HG03558 (cell line): ENCODE results near the gene TEX35.

Experiments
- ATAC-seq: cut with Tn5 transposase; IDR thresholded peaks from one replicate; pipeline ENCODE4 v1.9.1; 2021; ENCODE audit warnings: moderate number of reproducible peaks; ENCODE audit not compliant: unreplicated experiment; ENCODE audit errors: extremely low read depth

Gene TEX35

DNA sequence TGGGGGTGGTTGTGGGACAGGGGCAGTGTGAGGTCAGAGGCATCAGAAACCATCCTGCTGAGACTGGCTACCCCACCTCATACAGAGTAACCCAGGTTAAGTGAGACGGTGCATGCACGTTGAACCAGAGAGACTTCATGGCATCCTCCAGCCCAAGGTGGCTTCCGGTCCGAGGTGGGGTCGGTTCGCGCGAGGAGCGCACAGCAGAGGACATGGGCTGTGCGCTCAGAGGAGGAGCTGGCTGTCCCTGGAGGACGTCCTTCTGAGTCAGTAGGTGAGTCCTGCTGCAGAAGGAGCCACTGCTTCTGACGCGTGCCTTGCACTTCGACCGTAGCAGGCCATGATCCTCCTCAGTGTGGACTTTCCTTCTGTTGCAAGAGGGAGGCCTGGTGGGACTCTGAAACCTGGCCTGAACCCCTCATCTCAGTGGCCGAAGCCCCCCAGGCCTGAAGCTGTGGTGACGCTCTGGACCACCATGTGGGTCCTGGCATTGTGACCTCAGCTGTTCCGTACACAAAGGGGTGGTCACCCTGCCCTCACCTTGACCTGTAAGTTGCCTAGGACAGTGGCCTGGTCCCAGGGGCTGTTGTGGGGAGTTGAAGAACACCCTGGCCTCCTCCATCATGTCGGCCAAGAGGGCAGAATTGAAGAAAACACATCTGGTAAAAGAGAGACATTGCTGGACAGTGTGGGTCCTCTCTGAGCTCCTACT, at the start of gene TEX35:
TSS of gene TEX35 (plus strand) at position 544 of the 712 bp plus-strand sequence. CDS start at position 624, 80 bp downstream.
- ATAC-seq, result no peak

DNA sequence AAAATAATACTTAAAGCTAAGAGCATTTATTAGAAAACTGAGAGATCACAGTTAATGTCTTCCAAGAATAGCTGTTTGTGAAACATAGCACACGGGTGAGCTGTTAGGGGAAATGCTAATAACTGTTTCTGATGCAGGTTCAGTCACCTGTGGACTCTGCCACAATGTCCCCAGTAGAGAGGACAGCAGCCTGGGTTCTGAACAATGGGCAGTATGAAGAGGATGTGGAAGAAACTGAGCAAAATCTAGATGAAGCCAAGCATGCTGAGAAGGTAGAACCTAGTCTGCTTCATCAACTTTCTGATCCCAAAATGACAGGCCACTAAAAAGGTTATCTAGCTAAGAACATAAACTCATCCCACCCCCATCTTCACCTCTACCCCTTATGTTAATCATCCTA, 48.8 kb upstream of the TEX35 start:
- ATAC-seq, result no peak

DNA sequence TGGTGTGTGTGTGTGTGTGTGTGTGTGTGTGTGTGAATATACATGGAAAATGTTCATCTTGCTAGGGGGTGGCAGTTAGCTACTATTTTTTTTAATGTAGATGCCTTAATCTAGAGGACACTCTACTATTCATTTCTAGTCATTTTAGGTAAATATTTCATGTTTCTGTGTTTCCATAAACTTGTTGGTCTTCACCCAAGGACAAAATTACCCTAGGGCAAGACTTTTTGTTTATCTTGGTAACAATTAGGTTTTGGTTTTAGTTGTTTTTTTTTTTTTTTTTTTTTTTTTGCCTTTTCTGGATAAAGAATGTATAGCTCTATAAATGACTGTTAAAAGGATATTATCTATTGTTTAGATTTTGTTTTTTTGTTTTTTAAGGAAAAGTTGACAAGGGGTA, 48.3 kb upstream of the TEX35 start:
- ATAC-seq, result no peak

DNA sequence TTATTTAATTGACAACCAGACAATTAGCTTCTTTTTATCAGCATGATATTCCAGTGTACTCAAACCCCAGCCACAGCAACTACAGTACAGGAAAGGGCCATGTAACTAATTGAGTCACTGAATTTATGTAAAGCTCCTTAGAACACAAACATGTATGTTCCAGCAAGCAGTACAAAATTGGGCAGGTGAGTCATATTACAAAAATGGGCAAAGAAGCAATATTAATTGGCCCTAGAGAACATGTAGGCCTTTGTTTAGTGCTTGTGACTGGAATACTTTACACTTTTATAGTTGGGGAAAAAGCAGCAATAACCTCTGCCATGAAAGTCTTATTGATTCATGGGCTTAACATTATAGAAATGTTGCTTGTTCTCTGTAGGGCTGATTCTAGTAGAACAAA, 47.9 kb upstream of the TEX35 start:
- no peak for ATAC-seq

DNA sequence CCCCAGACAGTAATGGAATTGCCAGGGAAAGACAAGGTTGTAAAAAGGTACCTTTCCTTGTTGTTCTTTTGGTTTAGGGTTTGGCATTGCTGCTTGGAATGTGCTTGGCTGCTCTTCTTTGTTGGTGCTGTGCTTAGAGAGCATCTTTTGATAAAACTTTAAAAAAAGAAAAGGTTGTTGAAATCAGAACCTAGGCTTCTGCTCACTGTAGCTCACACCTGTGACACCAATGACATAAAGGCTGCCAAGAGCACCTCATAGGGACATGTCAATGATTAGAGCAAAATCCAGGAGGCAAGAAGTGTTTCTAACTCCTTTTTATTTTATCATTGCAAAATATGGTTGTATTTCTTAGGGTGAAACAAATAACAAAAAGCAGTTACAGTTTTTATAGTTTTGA, 45.1 kb upstream of the TEX35 start:
- ATAC-seq, result no peak

DNA sequence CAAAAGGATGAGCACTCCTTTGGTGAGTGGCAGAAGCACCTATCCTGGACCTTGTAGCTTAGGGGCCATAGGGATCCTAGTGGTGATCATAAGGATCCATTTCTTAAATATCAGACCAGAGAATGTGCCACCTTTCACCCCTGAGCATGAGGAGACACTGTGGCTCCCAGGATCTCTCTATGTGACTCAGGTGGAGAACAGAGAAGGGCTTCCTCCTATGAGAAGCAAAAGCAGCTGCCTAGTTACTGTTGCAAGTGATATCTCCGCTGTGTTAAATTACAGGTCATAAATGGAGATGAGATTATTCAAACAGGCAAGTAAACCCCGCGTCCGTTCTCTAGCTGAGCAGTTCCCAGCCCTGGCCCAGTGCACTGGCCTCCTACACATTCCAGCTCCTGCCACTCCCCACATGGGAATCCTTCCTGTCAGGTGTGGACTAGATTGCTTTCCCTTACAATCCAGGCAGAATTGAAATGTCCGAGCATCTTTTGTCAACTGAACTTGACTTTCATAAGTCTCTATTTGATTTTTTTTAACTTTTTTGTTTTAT, 42.4 kb upstream of the TEX35 start:
- no peak for ATAC-seq

DNA sequence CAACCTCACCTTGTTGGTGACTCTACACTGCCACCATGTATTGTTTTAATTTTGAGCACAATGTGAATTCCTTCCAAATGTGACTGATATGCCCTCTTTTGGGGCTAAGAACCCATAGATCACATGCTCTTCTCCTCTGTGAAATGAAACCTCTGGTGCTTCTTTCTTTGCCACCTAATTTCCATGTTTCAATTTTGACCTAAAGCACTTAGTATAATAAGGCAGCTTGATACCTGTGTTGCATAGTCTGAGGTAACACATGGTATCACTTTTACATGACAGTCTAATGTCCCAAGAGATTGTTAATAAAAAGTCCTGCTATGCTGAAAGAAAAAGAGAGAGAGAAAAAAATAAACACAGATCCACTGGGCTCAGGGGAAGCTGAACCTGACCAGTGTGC, 40.4 kb upstream of the TEX35 start:
- no peak for ATAC-seq

DNA sequence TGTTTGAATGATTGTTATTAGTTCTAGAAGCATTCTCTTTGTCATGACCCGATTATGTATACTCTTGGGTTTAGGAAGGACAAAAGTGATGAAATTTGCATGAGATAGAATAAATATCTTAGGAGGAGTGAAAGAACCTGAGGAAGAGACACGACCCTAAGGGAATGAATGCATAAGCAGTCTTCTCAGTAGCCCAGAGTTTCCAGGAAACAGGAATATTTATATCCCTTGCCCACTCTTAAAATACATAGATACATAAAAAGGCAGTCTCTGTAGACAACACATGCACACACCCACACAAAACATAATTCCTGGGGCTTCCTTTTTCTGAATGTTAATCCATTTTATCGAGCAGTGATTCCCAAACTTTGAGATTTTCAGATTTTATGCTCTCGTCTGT, 35.5 kb upstream of the TEX35 start:
- ATAC-seq, result no peak

DNA sequence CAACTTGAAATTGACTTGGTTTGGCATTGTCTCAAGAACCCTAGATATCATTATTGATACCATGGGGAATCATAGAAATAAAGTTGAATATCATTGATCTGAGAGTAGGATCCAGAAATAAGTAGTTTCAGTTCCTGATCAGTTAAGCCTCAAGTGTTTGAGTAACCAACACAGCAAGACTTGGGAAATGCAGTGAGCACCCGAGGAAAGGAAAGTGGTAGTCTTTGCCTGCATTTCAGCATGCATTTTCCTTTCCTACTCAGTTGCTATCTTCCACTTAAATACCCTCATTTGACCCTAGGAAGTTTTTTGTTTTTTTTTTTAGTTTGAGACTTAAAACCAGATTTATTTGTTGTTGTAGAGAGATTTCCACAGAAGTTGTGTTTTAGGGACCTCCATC, 35.1 kb upstream of the TEX35 start:
- no peak for ATAC-seq

DNA sequence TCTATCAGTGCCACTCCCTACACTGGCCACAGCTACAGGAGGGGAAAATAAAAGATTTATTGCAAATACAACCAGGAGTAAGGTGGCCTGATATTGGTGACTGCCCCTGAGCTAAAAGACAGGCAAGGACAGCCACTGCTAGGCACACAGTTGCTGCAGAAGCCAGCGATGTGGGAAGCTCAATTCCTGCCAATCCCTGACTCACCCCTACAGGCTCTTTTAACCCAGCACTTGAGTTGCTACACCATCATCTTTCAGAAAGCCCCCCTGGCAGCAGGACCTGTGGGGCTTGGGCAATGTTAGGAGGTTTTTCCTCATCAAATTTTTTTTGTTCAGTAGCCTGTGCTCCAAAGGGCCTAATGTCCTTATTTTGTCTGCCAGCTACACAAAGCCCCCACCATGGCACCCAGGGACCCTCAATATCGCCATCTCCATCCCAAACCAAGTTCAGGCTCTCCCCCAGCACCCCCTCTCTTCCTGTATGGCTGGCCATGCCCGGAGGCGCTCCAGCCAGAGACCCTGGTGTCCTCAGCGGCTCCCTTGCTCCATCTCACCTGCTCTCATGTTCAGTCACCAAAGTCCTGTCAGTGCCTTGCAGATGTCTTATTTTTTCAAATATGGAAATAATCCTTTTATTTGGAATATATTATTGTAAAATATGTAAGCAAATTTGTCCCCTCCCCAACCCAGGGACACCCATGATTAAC, 29.5 kb upstream of the TEX35 start:
- ATAC-seq, result no peak

DNA sequence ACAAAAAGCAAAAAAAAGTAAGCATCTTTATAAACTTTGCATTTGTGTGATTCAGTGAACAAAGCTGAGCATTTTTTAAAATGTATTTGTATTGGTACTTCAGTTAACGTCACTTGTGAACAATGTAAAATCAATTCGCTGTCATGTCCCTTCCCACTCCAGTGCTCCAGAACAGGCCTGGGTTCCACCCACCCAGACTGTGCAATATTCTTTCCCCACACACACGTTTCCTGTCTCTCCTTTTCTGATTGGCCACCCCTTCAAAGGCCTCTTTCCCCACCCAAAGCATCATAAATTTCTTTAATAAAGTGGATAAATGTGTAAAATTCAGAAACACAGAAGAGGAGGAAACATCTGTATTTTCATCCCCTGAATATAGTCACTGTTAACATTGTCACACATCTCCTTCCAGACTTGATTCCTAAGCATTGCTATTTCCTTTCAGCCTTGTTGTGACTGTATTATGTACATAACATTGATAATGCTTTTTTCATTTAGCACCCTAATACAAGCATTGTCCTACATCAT, 28.1 kb upstream of the TEX35 start:
- ATAC-seq, result no peak

DNA sequence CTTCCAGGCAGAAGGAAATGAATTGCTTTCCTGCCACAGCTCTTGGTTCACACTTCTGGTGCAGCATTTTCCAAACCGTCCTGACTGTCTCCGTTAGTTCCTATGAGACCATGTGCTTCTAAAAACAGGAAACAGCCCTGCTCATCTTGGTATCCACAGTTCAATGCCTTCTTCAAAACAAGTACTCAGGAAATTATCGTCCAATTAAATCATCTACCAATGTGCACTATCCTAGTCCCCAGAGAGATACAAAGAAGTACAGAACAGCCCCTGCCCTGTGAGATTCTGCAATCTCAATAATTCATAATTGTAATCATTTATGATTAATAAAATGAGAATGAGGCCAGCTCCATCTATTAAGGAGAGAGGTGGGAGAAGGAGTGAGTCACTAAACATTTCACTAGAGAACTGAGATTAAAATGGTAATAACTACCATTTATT, 27.3 kb upstream of the TEX35 start:
- no peak for ATAC-seq

DNA sequence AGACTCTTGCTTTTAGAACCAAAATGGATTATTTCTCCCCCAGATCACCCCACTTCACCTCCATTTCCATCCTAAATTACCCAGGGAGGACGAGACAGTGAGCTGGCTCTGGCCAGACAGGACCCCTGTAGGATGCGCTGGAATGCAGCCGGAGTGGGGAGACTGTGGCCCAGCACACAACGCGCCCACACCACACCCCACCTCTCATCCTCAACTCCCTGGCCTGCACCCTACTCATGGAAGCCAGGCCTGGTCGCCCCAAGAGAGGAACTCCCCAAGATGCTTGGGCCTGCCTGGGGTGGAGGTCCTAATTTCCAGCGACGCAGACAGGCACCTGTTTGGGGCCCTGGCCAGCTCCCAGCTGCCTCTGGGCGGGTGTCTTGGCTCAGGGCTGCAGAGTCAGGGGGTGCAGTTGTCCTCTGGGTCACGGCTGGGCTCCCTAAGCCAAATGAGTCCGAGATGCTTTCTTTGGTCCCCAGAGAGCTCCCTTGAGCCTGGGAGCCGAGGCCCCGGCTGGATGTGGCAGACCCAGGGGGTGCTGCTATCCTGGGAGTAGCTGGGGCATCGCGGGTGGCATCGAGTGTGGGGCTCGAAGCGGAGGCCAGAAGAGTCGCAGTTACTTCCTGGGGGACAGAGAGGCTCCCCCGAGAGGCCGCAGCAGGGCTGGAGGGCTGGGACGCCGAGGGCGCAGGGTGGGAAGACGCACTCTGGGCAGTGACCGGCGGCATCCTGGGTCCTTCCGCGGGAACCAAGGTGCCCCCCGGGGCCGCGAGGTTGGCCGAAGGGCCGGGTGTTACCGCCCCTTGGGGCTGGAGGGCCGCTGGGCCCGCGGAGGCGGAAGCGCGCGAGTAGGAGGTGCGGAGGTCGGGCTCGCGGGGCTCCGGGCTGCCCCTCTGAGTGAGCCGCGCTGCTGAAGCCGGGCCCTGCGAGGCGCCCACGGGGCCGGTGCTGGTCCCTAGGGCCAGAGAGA, 26.5 kb upstream of the TEX35 start:
- no peak for ATAC-seq

DNA sequence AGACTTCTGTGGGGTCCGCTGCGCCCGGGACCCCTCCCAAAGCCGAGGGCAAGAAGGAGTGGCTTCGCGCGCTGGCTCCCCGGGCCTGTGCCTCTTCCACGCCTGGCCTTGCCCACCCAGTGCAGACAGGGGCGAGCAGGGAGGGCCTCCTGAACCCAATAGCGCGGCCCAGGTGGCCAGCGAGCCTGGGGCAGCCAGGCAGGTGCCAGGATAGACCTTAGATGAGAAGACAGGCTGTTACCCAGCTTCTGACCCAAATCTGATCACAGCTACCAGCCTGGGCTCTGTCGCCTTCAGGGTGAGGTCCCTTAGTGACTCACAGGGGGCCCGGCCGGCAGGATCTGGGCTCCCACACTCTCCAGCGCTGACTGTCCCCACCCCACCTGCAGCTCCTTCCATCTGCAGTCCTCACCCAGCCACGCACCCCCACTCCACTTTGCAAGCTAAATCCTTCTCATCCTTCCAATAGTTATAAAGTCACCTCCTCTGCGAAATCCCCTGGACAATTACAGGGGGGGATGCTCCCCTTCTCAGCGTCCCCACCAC, 25.8 kb upstream of the TEX35 start:
- ATAC-seq, result no peak

DNA sequence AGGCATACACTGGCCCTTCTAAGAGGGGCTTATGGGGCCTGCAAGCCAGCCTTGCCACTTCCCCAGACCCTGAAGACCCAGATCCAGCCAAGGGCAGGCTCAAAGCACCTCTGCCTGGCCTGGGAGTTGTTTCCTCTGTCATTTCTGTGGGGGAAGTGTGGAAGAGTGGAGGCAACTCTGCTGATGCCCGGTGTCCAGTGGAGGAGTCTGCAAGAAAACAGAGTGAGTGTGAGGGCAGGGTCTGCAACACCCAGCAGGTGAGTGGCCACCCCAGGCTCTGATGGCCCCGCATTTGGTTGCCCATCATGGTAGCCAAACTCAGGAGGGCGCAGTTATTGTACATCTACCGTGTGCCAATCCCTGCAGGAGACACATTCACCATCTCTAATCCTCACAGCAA, 24.5 kb upstream of the TEX35 start:
- no peak for ATAC-seq

DNA sequence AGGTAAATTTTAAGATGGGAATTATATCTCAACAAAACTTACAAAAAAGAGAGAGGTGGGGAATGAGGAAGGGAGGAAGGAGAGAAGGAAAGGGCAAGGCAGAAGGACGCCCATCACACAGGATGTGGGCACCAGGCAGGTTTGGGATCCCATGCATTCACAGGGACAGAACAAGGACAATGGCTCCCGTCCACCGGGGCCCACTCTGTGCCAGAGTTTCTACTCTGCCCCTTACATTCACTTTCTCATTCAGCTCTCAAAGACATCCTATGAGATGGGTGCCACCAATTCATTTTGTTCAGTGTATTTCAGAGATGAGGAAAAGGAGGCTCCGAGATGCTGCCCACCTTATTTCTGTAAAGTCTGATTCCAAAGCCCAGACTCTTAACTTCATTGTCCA, 23.5 kb upstream of the TEX35 start:
- ATAC-seq, result no peak

DNA sequence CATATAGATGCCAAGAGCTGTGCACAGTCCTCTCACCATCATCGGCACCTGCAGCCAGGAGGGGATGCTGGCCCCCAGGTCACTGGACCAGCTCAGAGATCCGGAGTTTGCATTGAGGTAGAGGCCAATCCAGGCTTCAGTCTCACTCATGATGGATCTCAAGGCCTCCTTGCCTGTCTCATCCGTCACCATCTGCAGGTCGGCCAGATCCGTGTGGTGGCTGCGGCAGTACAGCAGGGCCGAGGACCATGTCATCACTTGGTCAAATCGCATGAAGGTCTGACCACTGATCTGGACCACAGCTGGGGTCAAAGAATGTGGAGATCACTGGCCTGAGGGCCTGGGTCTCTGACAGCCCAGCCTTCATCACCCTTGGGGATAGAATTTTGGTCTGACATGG, 22.8 kb upstream of the TEX35 start:
- no peak for ATAC-seq

DNA sequence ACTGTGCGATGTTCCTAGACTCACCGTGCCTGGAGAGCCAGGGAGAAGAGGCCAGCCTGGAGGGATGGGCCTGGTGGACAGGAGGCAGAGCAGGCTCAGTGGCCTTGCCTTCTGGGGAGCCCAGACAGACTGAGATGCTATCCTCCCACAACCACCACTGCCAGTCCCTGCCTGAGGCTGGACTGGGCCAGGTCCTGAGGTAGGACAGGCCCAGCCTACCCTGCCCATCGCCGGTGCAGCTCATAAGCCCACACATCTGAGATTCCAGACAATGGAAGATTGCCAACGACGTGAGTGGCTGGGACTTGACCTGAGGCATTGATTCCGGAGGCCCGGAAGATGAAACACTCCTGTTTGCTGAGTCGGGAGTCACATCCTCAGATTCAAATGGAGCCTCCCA, 21.9 kb upstream of the TEX35 start:
- ATAC-seq, result no peak

DNA sequence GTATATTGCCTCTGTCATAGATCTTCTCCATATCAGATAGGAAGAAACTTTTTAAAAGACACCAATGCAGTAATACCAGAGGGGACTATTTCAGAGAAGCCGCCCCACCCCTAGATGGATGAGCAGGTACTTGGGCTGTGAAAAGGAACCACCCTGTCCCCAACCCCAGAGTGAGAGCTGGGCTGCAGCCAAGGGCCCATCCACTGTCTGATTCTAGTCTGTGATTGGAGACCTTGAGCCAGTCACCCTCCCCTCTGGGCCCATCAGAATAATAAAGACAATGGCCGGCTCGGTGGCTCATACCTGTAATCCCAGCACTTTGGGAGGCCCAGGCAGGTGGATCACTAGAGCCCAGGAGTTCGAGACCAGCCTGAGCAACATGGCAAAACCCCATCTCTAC, 21.2 kb upstream of the TEX35 start:
- no peak for ATAC-seq

DNA sequence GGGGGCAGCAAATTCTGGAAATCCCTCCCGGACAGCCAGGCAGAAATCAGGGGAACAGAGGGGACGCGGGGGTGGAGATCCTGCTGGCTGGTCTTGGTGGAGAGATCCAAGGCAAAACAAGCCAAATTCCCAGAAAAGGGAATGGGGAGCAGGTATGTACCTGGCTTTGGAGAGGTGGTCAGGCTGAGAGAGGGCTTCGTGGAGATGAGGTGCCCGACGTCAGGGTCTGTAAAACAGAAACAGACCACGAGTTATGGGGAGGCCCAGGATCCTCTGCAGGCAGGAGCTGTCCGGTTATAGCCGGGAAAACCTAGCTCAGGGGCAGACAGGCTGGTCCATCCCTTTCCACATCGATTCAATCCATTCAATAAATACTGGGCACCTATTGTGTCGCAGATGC, 20.6 kb upstream of the TEX35 start:
- no peak for ATAC-seq
